Hematopoietic multipotent progenitor cell treated with erythropoietin and hydrocortisone succinate and interleukin-3 and kit ligand, for 15 days (in vitro differentiated cells): Measurements from ENCODE around the gene CDCP1.
"Not testable (repeated sequence)": the region's sequence is repeated elsewhere in the genome, so short reads cannot be mapped to it uniquely, and the experiment has no call there.

Experiments
- DNase-seq: peaks from one replicate; pipeline ENCODE4 v3.0.0-alpha.2; 2015; ENCODE audit warnings: low spot score

CDCP1 gene

GRCh38 chr3:45171283-45171682, 25.1 kb upstream of the CDCP1 start:
- no peak for DNase-seq

- no peak for DNase-seq
These were observed 23.9 kb upstream of the CDCP1 start for GRCh38 chr3:45170096-45170495.

GRCh38 chr3:45169125-45169904, 23.1 kb upstream of the CDCP1 start:
- DNase-seq: no peak

- no peak for DNase-seq
These were observed 22.3 kb upstream of the CDCP1 start for GRCh38 chr3:45168451-45168850.

GRCh38 chr3:45167011-45167911, 21.1 kb upstream of the CDCP1 start:
- peak; percentile 12 for DNase-seq

- no peak for DNase-seq
These were observed 20.2 kb upstream of the CDCP1 start for GRCh38 chr3:45166321-45166879.

GRCh38 chr3:45165497-45166283, 19.5 kb upstream of the CDCP1 start:
- DNase-seq: no peak

GRCh38 chr3:45164056-45164455, 17.9 kb upstream of the CDCP1 start:
- no peak for DNase-seq

GRCh38 chr3:45163481-45163880, 17.3 kb upstream of the CDCP1 start:
- no peak for DNase-seq

GRCh38 chr3:45154641-45155147, 8.5 kb upstream of the CDCP1 start:
- DNase-seq: no peak

- no peak for DNase-seq
These were observed 7.7 kb upstream of the CDCP1 start for GRCh38 chr3:45153658-45154437.

GRCh38 chr3:45152307-45152706, 6.1 kb upstream of the CDCP1 start:
- DNase-seq: no peak

- no peak for DNase-seq
These were observed 4.9 kb upstream of the CDCP1 start for GRCh38 chr3:45151100-45151499.

GRCh38 chr3:45148921-45149320, 2.7 kb upstream of the CDCP1 start:
- no peak for DNase-seq

- DNase-seq: no peak
These were observed 955 bp downstream of the CDCP1 start for GRCh38 chr3:45145223-45145622.

GRCh38 chr3:45143673-45144671, 2.2 kb downstream of the CDCP1 start:
- no peak for DNase-seq

GRCh38 chr3:45140770-45141155, 5.4 kb downstream of the CDCP1 start:
- not testable (repeated sequence) for DNase-seq

GRCh38 chr3:45140141-45140769, 5.9 kb downstream of the CDCP1 start:
- no peak for DNase-seq
